SK-N-SH (cell line): ENCODE results near the gene TXNDC8. TPM values are rescaled to one million over a fixed set of nuclear protein-coding genes. Genes with fewer than 3 reads are reported as not detected.

ENCODE experiments used
- CTCF ChIA-PET: fragments of 300-600, 350-600 bp; formaldehyde crosslinking; extraction: SDS; loops from one replicate; lab custom pipeline; 2021; lab: Yijun Ruan, JAX
- POLR2A ChIA-PET: fragments of 350-600 bp; sonication (Branson Sonifier 250); formaldehyde crosslinking; extraction: SDS; loops from one replicate; lab custom pipeline; 2020; ENCODE audit warnings: antibody characterized with exemption, inconsistent platforms; lab: Yijun Ruan, JAX
- DNase-seq: peaks from one replicate; pipeline ENCODE4 v3.0.0; 2012
- H2AFZ ChIP-seq: fragments of 200-600 bp; sonication (generic); 2 replicates; pipeline ENCODE4 v1.8.1; 2016; ENCODE audit warnings: antibody characterized with exemption, mild to moderate bottlenecking, low read depth
- H3F3A ChIP-seq: fragments of 200-600 bp; sonication (generic); replicated peaks from 2 replicates; pipeline ENCODE3; 2016; ENCODE audit warnings: antibody characterized with exemption, mild to moderate bottlenecking; ENCODE audit not compliant: insufficient read depth
- H3K27ac ChIP-seq, 2 experiments: fragments of 200-500 bp in 1 of 2; fragments of 200-600 bp in 1 of 2; sonication (Bioruptor generic) in 1 of 2; sonication (generic), shearing (Covaris generic) in 1 of 2; 2 replicates each; pipeline versions ENCODE4 v1.5.1 to v1.6.1; 2014 to 2016; ENCODE audit warnings: low read depth in 2 of 2, inconsistent platforms in 1 of 2, low read length in 1 of 2, mild to moderate bottlenecking in 1 of 2, mixed read lengths in 1 of 2
- H3K27me3 ChIP-seq: fragments of 200-600 bp; sonication (generic), shearing (Covaris generic); 2 replicates; pipeline ENCODE4 v1.6.1; 2016; ENCODE audit warnings: mixed run types; ENCODE audit not compliant: insufficient read depth
- H3K36me3 ChIP-seq, 2 experiments: fragments of 200-500 bp in 1 of 2; fragments of 200-600 bp in 1 of 2; sonication (Bioruptor generic) in 1 of 2; sonication (generic) in 1 of 2; replicated peaks in 1 of 2; 2 replicates each; pipeline versions ENCODE3 to v1.5.1; 2014 to 2016; ENCODE audit warnings: low read length in 1 of 2, mild to moderate bottlenecking in 1 of 2; ENCODE audit not compliant: insufficient read depth in 2 of 2, control insufficient read depth in 1 of 2
- H3K4me1 ChIP-seq, 2 experiments: fragments of 200-500 bp in 1 of 2; fragments of 200-600 bp in 1 of 2; sonication (Bioruptor generic) in 1 of 2; sonication (generic), shearing (Covaris generic) in 1 of 2; 2 replicates each; pipeline versions ENCODE4 v1.5.1 to v1.6.1; 2014 to 2016; ENCODE audit warnings: low read depth in 1 of 2, low read length in 1 of 2, mixed run types in 1 of 2; ENCODE audit not compliant: insufficient read depth in 2 of 2, control insufficient read depth in 1 of 2
- H3K4me2 ChIP-seq: fragments of 200-600 bp; sonication (generic), shearing (Covaris generic); 2 replicates; pipeline ENCODE4 v1.6.1; 2017; ENCODE audit warnings: mixed run types
- H3K4me3 ChIP-seq, 2 experiments: fragments of 200-500 bp in 1 of 2; fragments of 200-600 bp in 1 of 2; sonication (Bioruptor generic) in 1 of 2; sonication (generic), shearing (Covaris generic) in 1 of 2; 2 replicates each; pipeline versions ENCODE4 v1.5.1 to v1.8.1; 2014 to 2016; ENCODE audit warnings: low read depth in 2 of 2, inconsistent platforms in 1 of 2, low read length in 1 of 2, mild to moderate bottlenecking in 1 of 2, mixed read lengths in 1 of 2, moderate library complexity in 1 of 2
- H3K79me2 ChIP-seq: fragments of 200-600 bp; sonication (generic); 2 replicates; pipeline ENCODE4 v1.8.1; 2017; ENCODE audit warnings: mild to moderate bottlenecking; ENCODE audit not compliant: insufficient read depth
- H3K9ac ChIP-seq: fragments of 200-600 bp; sonication (generic); 2 replicates; pipeline ENCODE4 v1.6.1; 2017; ENCODE audit warnings: mixed run types
- H3K9me2 ChIP-seq: fragments of 200-600 bp; sonication (generic); 2 replicates; pipeline ENCODE4 v1.6.1; 2017; ENCODE audit warnings: mixed run types
- H3K9me3 ChIP-seq: fragments of 200-600 bp; sonication (generic); 2 replicates; pipeline ENCODE4 v1.6.1; 2017; ENCODE audit warnings: mixed run types, mild to moderate bottlenecking, moderate library complexity
- H4K20me1 ChIP-seq: fragments of 200-600 bp; sonication (generic); 2 replicates; pipeline ENCODE4 v1.6.1; 2017; ENCODE audit warnings: mild to moderate bottlenecking, mixed run types; ENCODE audit not compliant: insufficient read depth
- CHD2 ChIP-seq: fragments of 150-350 bp; IDR thresholded peaks from 2 replicates; pipeline ENCODE4 v1.6.1; 2018; ENCODE audit warnings: low read length; ENCODE audit not compliant: partially characterized antibody
- FOSL2 ChIP-seq: IDR thresholded peaks from 2 replicates; pipeline ENCODE4 v1.4.0; 2012; ENCODE audit warnings: low read depth, mild to moderate bottlenecking, moderate library complexity, borderline replicate concordance
- FOXJ3 ChIP-seq: sonication (generic); formaldehyde crosslinking; IDR thresholded peaks from 2 replicates; pipeline ENCODE4 v1.5.1; 2020; ENCODE audit warnings: mild to moderate bottlenecking, missing genetic modification reagents
- GATA2 ChIP-seq: sonication (generic); formaldehyde crosslinking; IDR thresholded peaks from 2 replicates; pipeline ENCODE4 v1.5.0; 2020; ENCODE audit warnings: mild to moderate bottlenecking, missing genetic modification reagents
- JUND ChIP-seq: IDR thresholded peaks from 2 replicates; pipeline ENCODE4 v1.4.0; 2012
- MXI1 ChIP-seq: IDR thresholded peaks from 2 replicates; pipeline ENCODE4 v1.6.1; 2012; ENCODE audit warnings: mild to moderate bottlenecking, low read depth, low read length, improper control_type of control experiment
- NRF1 ChIP-seq: IDR thresholded peaks from 2 replicates; pipeline ENCODE4 v1.6.1; 2012; ENCODE audit warnings: low read depth, mild to moderate bottlenecking, low read length
- POLR2AphosphoS5 ChIP-seq: IDR thresholded peaks from 2 replicates; pipeline ENCODE4 v1.6.1; 2012; ENCODE audit warnings: low read depth, low read length
- REST ChIP-seq: IDR thresholded peaks from 2 replicates; pipeline ENCODE4 v1.6.1; 2012; ENCODE audit warnings: mild to moderate bottlenecking, low read depth, low read length, moderate library complexity
- RXRA ChIP-seq: IDR thresholded peaks from 2 replicates; pipeline ENCODE4 v1.4.0; 2012; ENCODE audit warnings: low read depth, mild to moderate bottlenecking, borderline replicate concordance
- SIN3A ChIP-seq: IDR thresholded peaks from 2 replicates; pipeline ENCODE4 v1.6.1; 2012; ENCODE audit warnings: low read depth, mild to moderate bottlenecking, low read length, moderate library complexity, borderline replicate concordance
- SMC3 ChIP-seq: IDR thresholded peaks from 2 replicates; pipeline ENCODE4 v1.6.1; 2012; ENCODE audit warnings: low read depth, low read length, improper control_type of control experiment
- TEAD4 ChIP-seq: IDR thresholded peaks from 2 replicates; pipeline ENCODE4 v1.4.0; 2012; ENCODE audit warnings: mild to moderate bottlenecking, borderline replicate concordance; ENCODE audit not compliant: insufficient read depth
- ZBTB33 ChIP-seq: IDR thresholded peaks from 2 replicates; pipeline ENCODE4 v1.4.0; 2012; ENCODE audit warnings: low read depth, borderline replicate concordance
- WGBS: methylation state at CpG from one replicate; pipeline ENCODE4 v1.1.6; 2017; ENCODE audit warnings: low lambda C conversion rate; 5-methylcytosine and 5-hydroxymethylcytosine counted together
- polyA plus RNA-seq, 3 experiments: library from polyadenylated mRNA; depleted of rRNA; stranded (reverse); fragments of >200 nt; gene quantifications; 2 replicates each; pipeline ENCODE4 v1.2.3, GENCODE V29; 2012

TXNDC8 gene
- polyA plus RNA-seq, 1 of the 3 experiments (the other 2 are of a cell fraction), result not detected

GRCh38 chr9:110284211-110284844, 53.3 kb downstream of the TXNDC8 start:
- H4K20me1 ChIP-seq, result no peaks in the 10 kb centered on the region
- no peak overlapping the region for H3K4me3 ChIP-seq
- no peaks in the 10 kb centered on the region for H3K9me2 ChIP-seq
- H3K27me3 ChIP-seq, result no peaks in the 10 kb centered on the region
- no peak overlapping the region for H3K4me2 ChIP-seq
- WGBS, result 50% methylated on average over 6 of the region's 6 CpGs
- CTCF ChIA-PET, result no interaction called here
- H3K4me1 ChIP-seq, result no peaks in the 10 kb centered on the region
- DNase-seq, result no peak
- TF ChIP-seq SIN3A (no peak), FOXJ3 (no peak), POLR2AphosphoS5 (no peak), ZBTB33 (no peak), GATA2 (CRISPR knock-in tag) (no peak), FOSL2 (no peak)
- H3K9me3 ChIP-seq, result no peaks in the 10 kb centered on the region
- no peaks in the 10 kb centered on the region for H3K36me3 ChIP-seq
- POLR2A ChIA-PET, result no interaction called here
- H3F3A ChIP-seq, result no peaks in the 10 kb centered on the region
- H3K9ac ChIP-seq, result no peak overlapping the region
- no peak overlapping the region for H2AFZ ChIP-seq
- H3K79me2 ChIP-seq, result no peaks in the 10 kb centered on the region
- H3K27ac ChIP-seq, result no peak overlapping the region

- H3K4me3 ChIP-seq, result no peak overlapping the region
- WGBS, result 25% methylated on average over 1 of the region's 1 CpG
- H3K27me3 ChIP-seq, result no peaks in the 10 kb centered on the region
- H4K20me1 ChIP-seq, result no peaks in the 10 kb centered on the region
- no peak overlapping the region for H3K27ac ChIP-seq
- no peaks in the 10 kb centered on the region for H3K36me3 ChIP-seq
- no peaks in the 10 kb centered on the region for H3K9me2 ChIP-seq
- ChIA-PET CTCF (no interaction called here), POLR2A (no interaction called here)
- no peaks in the 10 kb centered on the region for H3K9me3 ChIP-seq
- TF ChIP-seq SMC3 (no peak), GATA2 (CRISPR knock-in tag) (no peak), REST (no peak), NRF1 (no peak), TEAD4 (no peak), CHD2 (no peak), RXRA (no peak), MXI1 (no peak), JUND (no peak)
- H3K79me2 ChIP-seq, result no peaks in the 10 kb centered on the region
- no peaks in the 10 kb centered on the region for H3K4me1 ChIP-seq
- H2AFZ ChIP-seq, result no peak overlapping the region
- DNase-seq, result no peak
- no peaks in the 10 kb centered on the region for H3F3A ChIP-seq
- no peak overlapping the region for H3K9ac ChIP-seq
- H3K4me2 ChIP-seq, result no peak overlapping the region
Measured at GRCh38 chr9:110283751-110284150, 53.9 kb downstream of the TXNDC8 start.
